GM12878 (cell line): ENCODE results near the gene OSBPL5. TPM values are rescaled to one million over a fixed set of nuclear protein-coding genes. Genes with fewer than 3 reads are reported as not detected.

Experiments
- ATAC-seq: fragments of 200-7000 bp; cut with Tn5 transposase; 3 replicates; pipeline ENCODE4 v1.9.1; 2020; ENCODE audit warnings: mild to moderate bottlenecking, moderate library complexity
- BruUV-seq: library from RNA; stranded (reverse); fragments of 400-500 nt; replicated peaks from 2 replicates; lab custom pipeline; 2021; lab: Mats Ljungman, UMichigan
- CTCF ChIA-PET: fragments of 300-600 bp; sonication (Branson Sonifier 250); formaldehyde crosslinking; extraction: SDS; loops from one replicate; lab custom pipeline; 2021; ENCODE audit warnings: inconsistent platforms; lab: Yijun Ruan, JAX
- POLR2A ChIA-PET: fragments of 350-600 bp; formaldehyde crosslinking; extraction: SDS; loops from one replicate; lab custom pipeline; 2021; ENCODE audit warnings: inconsistent platforms; lab: Charles Lee
- RAD21 ChIA-PET: fragments of 300-600 bp; sonication (Branson Sonifier 250); formaldehyde crosslinking; loops from one replicate; lab custom pipeline; 2023; ENCODE audit warnings: antibody characterized with exemption; ENCODE audit not compliant: unreplicated experiment; lab: Charles Lee
- SMC1A ChIA-PET: fragments of 300-600 bp; sonication (Branson Sonifier 250); formaldehyde crosslinking; loops from one replicate; lab custom pipeline; 2023; ENCODE audit not compliant: unreplicated experiment, uncharacterized antibody; lab: Charles Lee
- DNase-seq: peaks from one replicate; pipeline ENCODE4 v3.0.0-alpha.2; 2011; ENCODE audit warnings: low read depth, low spot score
- FAIRE-seq: peaks from 3 replicates; lab custom pipeline; 2011; peaks lifted over from hg19 to GRCh38; lab: Jason Lieb, UNC
- H2AFZ ChIP-seq: 2 replicates; pipeline ENCODE4 v1.6.0; 2011; ENCODE audit warnings: low read depth, low read length, control low read depth; ENCODE audit not compliant: control insufficient read depth
- H3K27ac ChIP-seq: 2 replicates; pipeline ENCODE4 v1.5.1; 2011; ENCODE audit warnings: control low read depth; ENCODE audit not compliant: control insufficient read depth, insufficient read depth
- H3K27me3 ChIP-seq, 2 experiments: replicated peaks in 1 of 2; 2 replicates each; pipeline versions ENCODE4 v1.6.0 to v1.6.1; 2011; ENCODE audit warnings: low read length in 1 of 2; ENCODE audit not compliant: control insufficient read depth in 2 of 2, insufficient read depth in 2 of 2
- H3K36me3 ChIP-seq, 2 experiments: 2 replicates each; pipeline ENCODE4 v1.5.1; 2011; ENCODE audit warnings: low read length in 1 of 2; ENCODE audit not compliant: control insufficient read depth in 2 of 2, insufficient read depth in 2 of 2
- H3K4me1 ChIP-seq: 2 replicates; pipeline ENCODE4 v1.6.1; 2011; ENCODE audit warnings: mild to moderate bottlenecking, low read length, moderate library complexity, mixed read lengths; ENCODE audit not compliant: control insufficient read depth, insufficient read depth
- H3K4me2 ChIP-seq: 2 replicates; pipeline ENCODE4 v1.6.0; 2011; ENCODE audit warnings: control low read depth; ENCODE audit not compliant: control insufficient read depth, insufficient read depth
- H3K4me3 ChIP-seq: fragments of 200-600 bp; sonication (generic); 2 replicates; pipeline ENCODE4 v1.5.1; 2016
- H3K79me2 ChIP-seq: 2 replicates; pipeline ENCODE4 v1.6.0; 2011; ENCODE audit warnings: low read length; ENCODE audit not compliant: control insufficient read depth, insufficient read depth
- H3K9ac ChIP-seq: 2 replicates; pipeline ENCODE4 v1.8.0; 2011; ENCODE audit warnings: low read length, control low read depth, mixed read lengths; ENCODE audit not compliant: control insufficient read depth, insufficient read depth
- H3K9me3 ChIP-seq: replicated peaks from 3 replicates; pipeline ENCODE4 v1.5.1; 2011; ENCODE audit warnings: mild to moderate bottlenecking, low read length; ENCODE audit not compliant: control insufficient read depth, insufficient read depth
- H4K20me1 ChIP-seq: 2 replicates; pipeline ENCODE4 v1.6.0; 2011; ENCODE audit not compliant: control insufficient read depth, insufficient read depth
- ASH2L ChIP-seq: fragments of 300-600, 200-600 bp; sonication (generic); IDR thresholded peaks from 2 replicates; pipeline ENCODE4 v1.6.1; 2017; ENCODE audit warnings: low read depth, mild to moderate bottlenecking, borderline replicate concordance
- JUNB ChIP-seq: IDR thresholded peaks from 2 replicates; pipeline ENCODE4 v1.6.1; 2016; ENCODE audit warnings: antibody characterized with exemption, mild to moderate bottlenecking
- JUND ChIP-seq: IDR thresholded peaks from 2 replicates; pipeline ENCODE4 v1.6.1; 2012; ENCODE audit warnings: low read depth, mild to moderate bottlenecking, low read length, improper control_type of control experiment, moderate library complexity
- POU2F2 ChIP-seq: IDR thresholded peaks from 3 replicates; pipeline ENCODE4 v1.6.1; 2011; ENCODE audit warnings: low read depth, mild to moderate bottlenecking, low read length, borderline replicate concordance
- RAD21 ChIP-seq: IDR thresholded peaks from 2 replicates; pipeline ENCODE4 v1.6.1; 2011; ENCODE audit warnings: mild to moderate bottlenecking, low read depth, low read length, moderate library complexity; ENCODE audit not compliant: insufficient read depth
- TCF12 ChIP-seq: IDR thresholded peaks from 2 replicates; pipeline ENCODE4 v1.6.1; 2011; ENCODE audit warnings: low read depth, mild to moderate bottlenecking, low read length
- TCF3 ChIP-seq: IDR thresholded peaks from 2 replicates; pipeline ENCODE4 v1.6.1; 2012; ENCODE audit warnings: low read depth, mild to moderate bottlenecking, low read length, borderline replicate concordance; ENCODE audit not compliant: insufficient read depth
- ZNF622 ChIP-seq: fragments of 450-650 bp; IDR thresholded peaks from 2 replicates; pipeline ENCODE4 v1.6.1; 2017; ENCODE audit warnings: mild to moderate bottlenecking, inconsistent platforms
- WGBS: methylation state at CpG from one replicate; pipeline ENCODE4 v1.1.6; 2016; ENCODE audit warnings: low lambda C conversion rate; ENCODE audit not compliant: insufficient replicate concordance, insufficient coverage; ENCODE audit errors: missing lambda C conversion rate; 5-methylcytosine and 5-hydroxymethylcytosine counted together
- in situ Hi-C: fragments of 300-500 bp; cut with MboI; formaldehyde crosslinking; loops from 9 replicates; pipeline ENCODE4 v1.14.3; 2018; ENCODE audit warnings: mixed read lengths
- intact Hi-C: fragments of 100-400 bp; cut with micrococcal nuclease; formaldehyde crosslinking; loops from one replicate; pipeline ENCODE4 v1.14.2; 2022; ENCODE audit not compliant: unreplicated experiment
- polyA plus RNA-seq, 11 experiments: library from polyadenylated mRNA; depleted of rRNA in 4 of 11; unstranded in 6 of 11; stranded (reverse) in 5 of 11; fragments of >200 nt; fragmentation: Nextera tagmentation in 4 of 11; fragmentation: Illumina TruSeq in 1 of 11; extraction: Ambion mirVana in 4 of 11; extraction: Trizol in 1 of 11; gene quantifications; 1 replicate in 1 of 11; 2 replicates in 10 of 11; pipeline versions ENCODE4 v1.2.1 to v1.2.3, GENCODE V29; 2011 to 2016; ENCODE audit warnings: inconsistent platforms in 2 of 11, missing spikeins in 2 of 11, low read depth in 1 of 11
- total RNA-seq, 4 experiments: library from RNA; depleted of rRNA in 3 of 4; stranded (reverse); fragments of >200 nt in 3 of 4; fragmentation: Illumina TruSeq in 1 of 4; extraction: Trizol in 1 of 4; gene quantifications; 2 replicates each; pipeline versions ENCODE4 v1.2.1 to v1.2.3, GENCODE V29; 2013 to 2021
- TF ChIP-seq, protein P1 (sequence below): fragments of 450-650 bp; IDR thresholded peaks from 2 replicates; pipeline ENCODE4 v1.6.1; 2018; ENCODE audit warnings: borderline replicate concordance, mild to moderate bottlenecking; ENCODE audit not compliant: partially characterized antibody
- TF ChIP-seq, protein P2 (sequence below): fragments of 450-650 bp; formaldehyde crosslinking; IDR thresholded peaks from 2 replicates; pipeline ENCODE4 v1.5.0; 2022; ENCODE audit warnings: mild to moderate bottlenecking, missing genetic modification characterization
- TF ChIP-seq, protein P3 (sequence below): IDR thresholded peaks from 2 replicates; pipeline ENCODE4 v1.6.1; 2012; ENCODE audit warnings: low read depth, low read length, improper control_type of control experiment
- TF ChIP-seq, protein P4 (sequence below): IDR thresholded peaks from 2 replicates; pipeline ENCODE4 v1.6.1; 2012; ENCODE audit warnings: low read depth, low read length, improper control_type of control experiment

Gene OSBPL5
- total and polyA plus RNA-seq, 10 of the 15 experiments (the other 5 are each of a cell fraction or from before 2014, with no cell fraction given), result not detected

DNA sequence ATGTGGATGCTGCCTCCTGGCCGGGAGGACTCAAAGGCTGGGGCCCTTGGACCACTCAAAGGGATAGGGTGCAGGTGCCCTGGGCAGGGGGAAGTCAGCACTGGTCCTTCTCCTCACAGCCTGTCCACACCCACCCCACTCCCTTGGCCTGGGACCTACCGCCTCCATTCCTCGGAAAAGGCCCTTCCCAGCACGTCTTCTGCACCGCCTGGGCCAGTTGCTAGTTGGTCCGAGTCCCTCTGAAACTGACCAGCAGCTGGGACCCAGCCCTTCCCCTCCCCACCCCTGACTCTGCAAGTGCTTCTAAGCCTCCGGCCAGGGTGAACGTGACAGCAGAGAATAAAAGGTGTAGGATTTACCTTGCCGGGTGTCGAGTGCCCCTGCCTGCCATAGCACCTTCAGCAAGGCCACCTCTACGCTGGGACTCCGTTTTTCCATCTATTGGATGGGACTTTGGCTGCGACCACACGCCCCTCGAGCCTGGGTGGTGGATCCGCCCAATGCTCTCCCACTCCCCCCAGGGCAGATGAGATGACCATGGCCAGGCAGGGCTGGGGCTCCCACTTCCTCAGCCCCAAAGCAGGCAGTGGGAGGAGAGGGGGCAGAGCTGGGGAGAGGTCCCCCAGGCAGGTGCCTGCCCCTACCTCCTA, 37.3 kb downstream of the OSBPL5 start:
- ChIA-PET RAD21 (no interaction called here), CTCF (no interaction called here), POLR2A (no interaction called here), SMC1A (no interaction called here)
- H3K4me2 ChIP-seq, result no peak overlapping the region
- H3K27ac ChIP-seq, result no peak overlapping the region
- no TSS peak for BruUV-seq
- H3K4me1 ChIP-seq, result no peaks in the 10 kb centered on the region
- intact Hi-C loops, result no loop called here
- no peaks in the 10 kb centered on the region for H3K27me3 ChIP-seq
- DNase-seq (no peak), ATAC-seq (no peak), FAIRE-seq (no peak)
- H3K4me3 ChIP-seq, result no peak overlapping the region
- no peak overlapping the region for H2AFZ ChIP-seq
- H3K9me3 ChIP-seq, result no peaks in the 10 kb centered on the region
- no peaks in the 10 kb centered on the region for H3K79me2 ChIP-seq
- H3K36me3 ChIP-seq, result no peaks in the 10 kb centered on the region
- WGBS, result 24% methylated on average over 16 of the region's 16 CpGs
- H4K20me1 ChIP-seq, result no peaks in the 10 kb centered on the region
- in situ Hi-C loops, result no loop called here
- H3K9ac ChIP-seq, result no peak overlapping the region
- no peak for TF ChIP-seq JUNB
- no peak for TF ChIP-seq ZNF622
- no peak for TF ChIP-seq RAD21
- TF ChIP-seq JUND, result no peak
- no peak for TF ChIP-seq TCF12
- TF ChIP-seq, protein P1, sequence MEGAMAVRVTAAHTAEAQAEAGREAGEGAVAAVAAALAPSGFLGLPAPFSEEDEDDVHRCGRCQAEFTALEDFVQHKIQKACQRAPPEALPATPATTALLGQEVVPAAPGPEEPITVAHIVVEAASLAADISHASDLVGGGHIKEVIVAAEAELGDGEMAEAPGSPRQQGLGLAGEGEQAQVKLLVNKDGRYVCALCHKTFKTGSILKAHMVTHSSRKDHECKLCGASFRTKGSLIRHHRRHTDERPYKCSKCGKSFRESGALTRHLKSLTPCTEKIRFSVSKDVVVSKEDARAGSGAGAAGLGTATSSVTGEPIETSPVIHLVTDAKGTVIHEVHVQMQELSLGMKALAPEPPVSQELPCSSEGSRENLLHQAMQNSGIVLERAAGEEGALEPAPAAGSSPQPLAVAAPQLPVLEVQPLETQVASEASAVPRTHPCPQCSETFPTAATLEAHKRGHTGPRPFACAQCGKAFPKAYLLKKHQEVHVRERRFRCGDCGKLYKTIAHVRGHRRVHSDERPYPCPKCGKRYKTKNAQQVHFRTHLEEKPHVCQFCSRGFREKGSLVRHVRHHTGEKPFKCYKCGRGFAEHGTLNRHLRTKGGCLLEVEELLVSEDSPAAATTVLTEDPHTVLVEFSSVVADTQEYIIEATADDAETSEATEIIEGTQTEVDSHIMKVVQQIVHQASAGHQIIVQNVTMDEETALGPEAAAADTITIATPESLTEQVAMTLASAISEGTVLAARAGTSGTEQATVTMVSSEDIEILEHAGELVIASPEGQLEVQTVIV, result no peak
- TF ChIP-seq, protein P2, sequence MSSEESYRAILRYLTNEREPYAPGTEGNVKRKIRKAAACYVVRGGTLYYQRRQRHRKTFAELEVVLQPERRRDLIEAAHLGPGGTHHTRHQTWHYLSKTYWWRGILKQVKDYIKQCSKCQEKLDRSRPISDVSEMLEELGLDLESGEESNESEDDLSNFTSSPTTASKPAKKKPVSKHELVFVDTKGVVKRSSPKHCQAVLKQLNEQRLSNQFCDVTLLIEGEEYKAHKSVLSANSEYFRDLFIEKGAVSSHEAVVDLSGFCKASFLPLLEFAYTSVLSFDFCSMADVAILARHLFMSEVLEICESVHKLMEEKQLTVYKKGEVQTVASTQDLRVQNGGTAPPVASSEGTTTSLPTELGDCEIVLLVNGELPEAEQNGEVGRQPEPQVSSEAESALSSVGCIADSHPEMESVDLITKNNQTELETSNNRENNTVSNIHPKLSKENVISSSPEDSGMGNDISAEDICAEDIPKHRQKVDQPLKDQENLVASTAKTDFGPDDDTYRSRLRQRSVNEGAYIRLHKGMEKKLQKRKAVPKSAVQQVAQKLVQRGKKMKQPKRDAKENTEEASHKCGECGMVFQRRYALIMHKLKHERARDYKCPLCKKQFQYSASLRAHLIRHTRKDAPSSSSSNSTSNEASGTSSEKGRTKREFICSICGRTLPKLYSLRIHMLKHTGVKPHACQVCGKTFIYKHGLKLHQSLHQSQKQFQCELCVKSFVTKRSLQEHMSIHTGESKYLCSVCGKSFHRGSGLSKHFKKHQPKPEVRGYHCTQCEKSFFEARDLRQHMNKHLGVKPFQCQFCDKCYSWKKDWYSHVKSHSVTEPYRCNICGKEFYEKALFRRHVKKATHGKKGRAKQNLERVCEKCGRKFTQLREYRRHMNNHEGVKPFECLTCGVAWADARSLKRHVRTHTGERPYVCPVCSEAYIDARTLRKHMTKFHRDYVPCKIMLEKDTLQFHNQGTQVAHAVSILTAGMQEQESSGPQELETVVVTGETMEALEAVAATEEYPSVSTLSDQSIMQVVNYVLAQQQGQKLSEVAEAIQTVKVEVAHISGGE, result no peak
- TF ChIP-seq, protein P3, sequence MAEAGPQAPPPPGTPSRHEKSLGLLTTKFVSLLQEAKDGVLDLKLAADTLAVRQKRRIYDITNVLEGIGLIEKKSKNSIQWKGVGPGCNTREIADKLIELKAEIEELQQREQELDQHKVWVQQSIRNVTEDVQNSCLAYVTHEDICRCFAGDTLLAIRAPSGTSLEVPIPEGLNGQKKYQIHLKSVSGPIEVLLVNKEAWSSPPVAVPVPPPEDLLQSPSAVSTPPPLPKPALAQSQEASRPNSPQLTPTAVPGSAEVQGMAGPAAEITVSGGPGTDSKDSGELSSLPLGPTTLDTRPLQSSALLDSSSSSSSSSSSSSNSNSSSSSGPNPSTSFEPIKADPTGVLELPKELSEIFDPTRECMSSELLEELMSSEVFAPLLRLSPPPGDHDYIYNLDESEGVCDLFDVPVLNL, result no peak
- no peak for TF ChIP-seq POU2F2
- TF ChIP-seq TCF3, result no peak
- no peak for TF ChIP-seq ASH2L
- TF ChIP-seq, protein P4, sequence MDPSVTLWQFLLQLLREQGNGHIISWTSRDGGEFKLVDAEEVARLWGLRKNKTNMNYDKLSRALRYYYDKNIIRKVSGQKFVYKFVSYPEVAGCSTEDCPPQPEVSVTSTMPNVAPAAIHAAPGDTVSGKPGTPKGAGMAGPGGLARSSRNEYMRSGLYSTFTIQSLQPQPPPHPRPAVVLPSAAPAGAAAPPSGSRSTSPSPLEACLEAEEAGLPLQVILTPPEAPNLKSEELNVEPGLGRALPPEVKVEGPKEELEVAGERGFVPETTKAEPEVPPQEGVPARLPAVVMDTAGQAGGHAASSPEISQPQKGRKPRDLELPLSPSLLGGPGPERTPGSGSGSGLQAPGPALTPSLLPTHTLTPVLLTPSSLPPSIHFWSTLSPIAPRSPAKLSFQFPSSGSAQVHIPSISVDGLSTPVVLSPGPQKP, result no peak
